ENCODE measurements around the gene CAPN1. TPM values are rescaled to one million over a fixed set of nuclear protein-coding genes. Genes with fewer than 3 reads are reported as not detected.

CAPN1 gene
- total RNA-seq, 2 experiments from 2014 or later, result 164 to 174 TPM

- peaks cover 22% of the 10 kb centered on the region for H3K36me3 Mint-ChIP-seq
- POLR2A ChIA-PET, result no interaction called here
Observed at GRCh38 chr11:65187146-65187675, 5.5 kb downstream of the CAPN1 start.

GRCh38 chr11:65187971-65188461 is 6.3 kb downstream of the CAPN1 start:
- Mint-ChIP-seq H3K9me3 (no peaks in the 10 kb centered on the region), H3K27me3 (no peaks in the 10 kb centered on the region), H3K27ac (no peak overlapping the region), H3K4me1 (peaks cover 13% of the 10 kb centered on the region), H3K36me3 (peaks cover 22% of the 10 kb centered on the region), H3K4me3 (no peak overlapping the region)
- DNase-seq, result no peak
- ATAC-seq (ENCODE audit: low read depth), result no peak
- POLR2A ChIA-PET, result no interaction called here

More at GRCh38 chr11:65187146-65187675, 5.5 kb downstream of the CAPN1 start:
- Mint-ChIP-seq H3K27ac (no peak overlapping the region), H3K4me3 (no peak overlapping the region), H3K4me1 (peaks cover 17% of the 10 kb centered on the region), H3K27me3 (no peaks in the 10 kb centered on the region), H3K9me3 (no peaks in the 10 kb centered on the region)
- DNase-seq (no peak), ATAC-seq (ENCODE audit: low read depth) (no peak)

GRCh38 chr11:65188486-65188885 is 6.8 kb downstream of the CAPN1 start:
- no peaks in the 10 kb centered on the region for H3K27me3 Mint-ChIP-seq
- no peak overlapping the region for H3K27ac Mint-ChIP-seq
- peaks cover 25% of the 10 kb centered on the region for H3K36me3 Mint-ChIP-seq
- no peaks in the 10 kb centered on the region for H3K9me3 Mint-ChIP-seq
- no peak for ATAC-seq (ENCODE audit: low read depth)
- no peak for DNase-seq
- POLR2A ChIA-PET, result no interaction called here
- H3K4me1 Mint-ChIP-seq, result peaks cover 8% of the 10 kb centered on the region
- no peak overlapping the region for H3K4me3 Mint-ChIP-seq

GRCh38 chr11:65189191-65189590 is 7.5 kb downstream of the CAPN1 start:
- no peaks in the 10 kb centered on the region for H3K9me3 Mint-ChIP-seq
- no peaks in the 10 kb centered on the region for H3K27me3 Mint-ChIP-seq
- peaks cover 22% of the 10 kb centered on the region for H3K36me3 Mint-ChIP-seq
- POLR2A ChIA-PET, result interaction anchor here (0.7 kb wide), 1 partner anchor 298 kb away, joined by 3 read pairs; no protein-coding TSS in a partner anchor
- DNase-seq (no peak), ATAC-seq (ENCODE audit: low read depth) (no peak)
- peaks cover 4% of the 10 kb centered on the region for H3K4me1 Mint-ChIP-seq
- H3K4me3 Mint-ChIP-seq, result no peak overlapping the region
- no peak overlapping the region for H3K27ac Mint-ChIP-seq

GRCh38 chr11:65194564-65194963 is 12.8 kb downstream of the CAPN1 start:
- no peak for ATAC-seq (ENCODE audit: low read depth)
- H3K27me3 Mint-ChIP-seq, result no peaks in the 10 kb centered on the region
- H3K4me1 Mint-ChIP-seq, result peaks cover 2% of the 10 kb centered on the region
- no peaks in the 10 kb centered on the region for H3K9me3 Mint-ChIP-seq
- peaks cover 30% of the 10 kb centered on the region for H3K36me3 Mint-ChIP-seq
- H3K27ac Mint-ChIP-seq, result no peak overlapping the region
- no peak for DNase-seq
- no peak overlapping the region for H3K4me3 Mint-ChIP-seq
- POLR2A ChIA-PET, result no interaction called here

GRCh38 chr11:65204143-65204542 is 22.4 kb downstream of the CAPN1 start:
- no peaks in the 10 kb centered on the region for H3K27me3 Mint-ChIP-seq
- H3K27ac Mint-ChIP-seq, result no peak overlapping the region
- DNase-seq, result no peak
- no peak overlapping the region for H3K4me3 Mint-ChIP-seq
- H3K36me3 Mint-ChIP-seq, result peaks cover 20% of the 10 kb centered on the region
- H3K9me3 Mint-ChIP-seq, result no peaks in the 10 kb centered on the region
- no peak for ATAC-seq (ENCODE audit: low read depth)
- POLR2A ChIA-PET, result no interaction called here
- H3K4me1 Mint-ChIP-seq, result peaks cover 4% of the 10 kb centered on the region

GRCh38 chr11:65204646-65205601 is 23.2 kb downstream of the CAPN1 start:
- Mint-ChIP-seq H3K27ac (no peak overlapping the region), H3K36me3 (peaks cover 18% of the 10 kb centered on the region), H3K4me3 (no peak overlapping the region), H3K27me3 (no peaks in the 10 kb centered on the region), H3K9me3 (no peaks in the 10 kb centered on the region), H3K4me1 (peaks cover 4% of the 10 kb centered on the region)
- POLR2A ChIA-PET, result no interaction called here
- ATAC-seq (ENCODE audit: low read depth) (peak; percentile 44), DNase-seq (peak; percentile 73)

- Mint-ChIP-seq H3K4me3 (no peak overlapping the region), H3K36me3 (peaks cover 16% of the 10 kb centered on the region), H3K27me3 (no peaks in the 10 kb centered on the region), H3K27ac (no peak overlapping the region), H3K9me3 (no peaks in the 10 kb centered on the region), H3K4me1 (peaks cover 4% of the 10 kb centered on the region)
- DNase-seq, result no peak
- POLR2A ChIA-PET, result no interaction called here
- ATAC-seq (ENCODE audit: low read depth), result no peak
Observed at GRCh38 chr11:65205602-65205967, 23.9 kb downstream of the CAPN1 start.

GRCh38 chr11:65206441-65206841 is 24.7 kb downstream of the CAPN1 start:
- Mint-ChIP-seq H3K27ac (no peak overlapping the region), H3K4me1 (peaks cover 4% of the 10 kb centered on the region), H3K9me3 (no peaks in the 10 kb centered on the region), H3K36me3 (peaks cover 16% of the 10 kb centered on the region), H3K4me3 (no peak overlapping the region), H3K27me3 (no peaks in the 10 kb centered on the region)
- POLR2A ChIA-PET, result no interaction called here
- no peak for DNase-seq
- ATAC-seq (ENCODE audit: low read depth), result no peak

- Mint-ChIP-seq H3K36me3 (peaks cover 16% of the 10 kb centered on the region), H3K27me3 (no peaks in the 10 kb centered on the region), H3K4me3 (no peak overlapping the region), H3K4me1 (peaks cover 4% of the 10 kb centered on the region), H3K9me3 (no peaks in the 10 kb centered on the region), H3K27ac (no peak overlapping the region)
- no peak for DNase-seq
- POLR2A ChIA-PET, result no interaction called here
- no peak for ATAC-seq (ENCODE audit: low read depth)
Observed at GRCh38 chr11:65206901-65207300, 25.2 kb downstream of the CAPN1 start.

GRCh38 chr11:65207918-65208784 is 26.4 kb downstream of the CAPN1 start:
- POLR2A ChIA-PET, result interaction anchor here (0.9 kb wide), 1 partner anchor 127 kb away, joined by 3 read pairs; no protein-coding TSS in a partner anchor
- Mint-ChIP-seq H3K27me3 (no peaks in the 10 kb centered on the region), H3K4me1 (peaks cover 10% of the 10 kb centered on the region), H3K4me3 (no peak overlapping the region), H3K9me3 (no peaks in the 10 kb centered on the region), H3K27ac (no peak overlapping the region), H3K36me3 (peaks cover 16% of the 10 kb centered on the region)
- DNase-seq, result no peak
- no peak for ATAC-seq (ENCODE audit: low read depth)

GRCh38 chr11:65208785-65209710 is 27.3 kb downstream of the CAPN1 start:
- H3K9me3 Mint-ChIP-seq, result no peaks in the 10 kb centered on the region
- ATAC-seq (ENCODE audit: low read depth) (no peak), DNase-seq (no peak)
- H3K4me3 Mint-ChIP-seq, result no peak overlapping the region
- peaks cover 13% of the 10 kb centered on the region for H3K4me1 Mint-ChIP-seq
- peaks cover 18% of the 10 kb centered on the region for H3K36me3 Mint-ChIP-seq
- peak overlapping the region; percentile 57 for H3K27ac Mint-ChIP-seq
- POLR2A ChIA-PET, result interaction anchor here (0.9 kb wide), 1 partner anchor 126 kb away, joined by 3 read pairs; no protein-coding TSS in a partner anchor
- no peaks in the 10 kb centered on the region for H3K27me3 Mint-ChIP-seq
